Endodermal cell (in vitro differentiated cells): ENCODE data around the gene MKLN1. TPM values are rescaled to one million over a fixed set of nuclear protein-coding genes. Genes with fewer than 3 reads are reported as not detected.

Source experiments
- DNase-seq: peaks from one replicate; pipeline ENCODE4 v3.0.0-alpha.2; 2017
- H3K27ac ChIP-seq: 2 replicates; pipeline ENCODE4 v1.5.1; 2013; ENCODE audit warnings: mild to moderate bottlenecking, low read depth, low read length, moderate library complexity
- H3K27me3 ChIP-seq: 2 replicates; pipeline ENCODE4 v1.6.1; 2013; ENCODE audit warnings: mild to moderate bottlenecking, low read length, moderate library complexity; ENCODE audit not compliant: insufficient read depth, control insufficient read depth, poor library complexity, severe bottlenecking
- H3K36me3 ChIP-seq: 2 replicates; pipeline ENCODE4 v1.7.0; 2013; ENCODE audit warnings: mild to moderate bottlenecking, low read length, moderate library complexity; ENCODE audit not compliant: control insufficient read depth, insufficient read depth
- H3K4me1 ChIP-seq: one replicate; pipeline ENCODE4 v1.7.0; 2013; ENCODE audit warnings: low read length; ENCODE audit not compliant: control insufficient read depth, insufficient read depth
- H3K4me3 ChIP-seq: 2 replicates; pipeline ENCODE4 v1.5.1; 2013; ENCODE audit warnings: mild to moderate bottlenecking, low read length, moderate library complexity
- H3K9ac ChIP-seq: 2 replicates; pipeline ENCODE4 v1.6.1; 2013; ENCODE audit warnings: mild to moderate bottlenecking, low read length, moderate library complexity; ENCODE audit not compliant: poor library complexity, severe bottlenecking; ENCODE audit errors: extremely low read depth
- H3K9me3 ChIP-seq: 2 replicates; pipeline ENCODE4 v1.6.1; 2013; ENCODE audit warnings: mild to moderate bottlenecking, low read length, moderate library complexity; ENCODE audit not compliant: control insufficient read depth
- H3K27ac Mint-ChIP-seq: 2 replicates; pipeline ENCODE4 v1.8.0; 2020; ENCODE audit warnings: mixed read lengths
- H3K27me3 Mint-ChIP-seq: 2 replicates; pipeline ENCODE4 v1.8.0; 2021; ENCODE audit warnings: mild to moderate bottlenecking, mixed read lengths; ENCODE audit not compliant: insufficient read depth
- H3K36me3 Mint-ChIP-seq: 2 replicates; pipeline ENCODE4 v1.8.0; 2020; ENCODE audit warnings: low read depth, mixed read lengths
- H3K4me1 Mint-ChIP-seq: 2 replicates; pipeline ENCODE4 v1.8.0; 2020; ENCODE audit warnings: mixed read lengths
- H3K4me3 Mint-ChIP-seq: 2 replicates; pipeline ENCODE4 v1.8.0; 2020; ENCODE audit warnings: mild to moderate bottlenecking, moderate library complexity, mixed read lengths
- H3K9me3 Mint-ChIP-seq: 2 replicates; pipeline ENCODE4 v1.8.0; 2020; ENCODE audit warnings: mild to moderate bottlenecking, mixed read lengths
- WGBS, 2 experiments: methylation state at CpG; one replicate each; pipeline versions ENCODE4 v1.1.5 to v1.1.7; 2013; ENCODE audit warnings: missing lambda C conversion rate in 2 of 2, mixed read lengths in 1 of 2; ENCODE audit not compliant: insufficient coverage in 1 of 2, insufficient read length in 1 of 2; 5-methylcytosine and 5-hydroxymethylcytosine counted together
- total RNA-seq, 2 donors: library from RNA; stranded (reverse); fragmentation: NEBNext Ultra II Directional in 1 of 2; extraction: Animal tissue kit (Norgen Biotek cat#: 25700) in 1 of 2; gene quantifications; 2 replicates in 1 of 2; 3 replicates in 1 of 2; pipeline ENCODE4 v1.2.1, GENCODE V29; 2021
- TF ChIP-seq, protein P1 (sequence below): fragments of 200-600 bp; sonication (generic); conservative IDR thresholded peaks from 2 replicates; pipeline ENCODE4 v1.5.0; 2021; ENCODE audit warnings: antibody characterized with exemption, mild to moderate bottlenecking

MKLN1 gene
- total RNA-seq, 2 donors from 2014 or later, result 69.3 to 71.8 TPM

DNA sequence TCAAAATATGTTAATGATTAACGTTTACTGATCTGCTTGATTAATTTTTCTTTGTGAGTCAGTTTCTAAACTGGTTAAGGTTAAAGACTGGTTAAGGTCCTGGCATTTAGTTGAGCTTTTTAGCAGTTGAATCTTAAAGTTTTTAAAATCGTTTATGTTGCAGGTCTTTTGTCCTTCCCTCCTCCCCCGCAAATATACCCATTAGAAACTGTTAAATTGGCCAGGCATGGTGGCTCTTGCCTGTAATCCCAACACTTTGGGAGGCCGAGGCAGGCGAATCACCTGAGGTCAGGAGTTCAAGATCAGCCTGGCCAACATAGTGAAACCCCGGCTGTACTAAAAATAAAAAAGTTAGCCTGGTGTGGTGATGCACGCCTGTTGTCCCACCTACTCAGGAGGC, 127.9 kb downstream of the MKLN1 start:
- no peak overlapping the region for H3K27ac ChIP-seq
- no peaks in the 10 kb centered on the region for H3K9me3 Mint-ChIP-seq
- H3K27me3 ChIP-seq, result no peaks in the 10 kb centered on the region
- no peaks in the 10 kb centered on the region for H3K4me1 ChIP-seq
- TF ChIP-seq, protein P1, sequence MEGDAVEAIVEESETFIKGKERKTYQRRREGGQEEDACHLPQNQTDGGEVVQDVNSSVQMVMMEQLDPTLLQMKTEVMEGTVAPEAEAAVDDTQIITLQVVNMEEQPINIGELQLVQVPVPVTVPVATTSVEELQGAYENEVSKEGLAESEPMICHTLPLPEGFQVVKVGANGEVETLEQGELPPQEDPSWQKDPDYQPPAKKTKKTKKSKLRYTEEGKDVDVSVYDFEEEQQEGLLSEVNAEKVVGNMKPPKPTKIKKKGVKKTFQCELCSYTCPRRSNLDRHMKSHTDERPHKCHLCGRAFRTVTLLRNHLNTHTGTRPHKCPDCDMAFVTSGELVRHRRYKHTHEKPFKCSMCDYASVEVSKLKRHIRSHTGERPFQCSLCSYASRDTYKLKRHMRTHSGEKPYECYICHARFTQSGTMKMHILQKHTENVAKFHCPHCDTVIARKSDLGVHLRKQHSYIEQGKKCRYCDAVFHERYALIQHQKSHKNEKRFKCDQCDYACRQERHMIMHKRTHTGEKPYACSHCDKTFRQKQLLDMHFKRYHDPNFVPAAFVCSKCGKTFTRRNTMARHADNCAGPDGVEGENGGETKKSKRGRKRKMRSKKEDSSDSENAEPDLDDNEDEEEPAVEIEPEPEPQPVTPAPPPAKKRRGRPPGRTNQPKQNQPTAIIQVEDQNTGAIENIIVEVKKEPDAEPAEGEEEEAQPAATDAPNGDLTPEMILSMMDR, result no peak
- H3K27ac Mint-ChIP-seq, result no peak overlapping the region
- no peak overlapping the region for H3K9ac ChIP-seq
- no peaks in the 10 kb centered on the region for H3K9me3 ChIP-seq
- no peak for DNase-seq
- peaks cover 4% of the 10 kb centered on the region for H3K4me1 Mint-ChIP-seq
- H3K27me3 Mint-ChIP-seq, result no peaks in the 10 kb centered on the region
- 94 to 95% methylated on average over 6 to 7 of the region's 7 CpGs for WGBS, 2 experiments
- no peak overlapping the region for H3K4me3 ChIP-seq
- H3K36me3 Mint-ChIP-seq, result peaks cover 35% of the 10 kb centered on the region
- H3K4me3 Mint-ChIP-seq, result no peak overlapping the region
- peaks cover 50% of the 10 kb centered on the region for H3K36me3 ChIP-seq

DNA sequence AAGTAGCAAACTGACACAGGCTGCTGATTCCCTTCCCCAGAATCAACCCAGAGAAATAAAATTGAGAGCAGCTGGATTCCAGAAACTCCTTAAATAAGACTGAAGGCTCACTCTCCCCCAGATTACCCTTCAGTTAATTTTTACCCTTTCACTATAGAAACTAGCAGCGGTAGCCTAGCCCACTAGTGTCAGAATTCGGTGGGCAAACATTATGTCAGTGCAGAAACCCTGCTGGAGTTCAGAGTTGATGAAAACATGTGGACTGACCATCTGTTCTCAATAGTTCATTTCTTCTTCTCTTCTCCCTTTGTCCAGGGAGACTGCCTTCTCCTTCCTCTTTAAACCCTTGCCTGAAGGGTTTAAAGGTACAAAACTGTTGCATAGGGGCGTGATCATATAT, 128.7 kb downstream of the MKLN1 start:
- Mint-ChIP-seq H3K36me3 (peaks cover 43% of the 10 kb centered on the region), H3K9me3 (no peaks in the 10 kb centered on the region), H3K4me1 (peaks cover 4% of the 10 kb centered on the region), H3K27me3 (no peaks in the 10 kb centered on the region), H3K27ac (no peak overlapping the region), H3K4me3 (no peak overlapping the region)
- Histone ChIP-seq H3K36me3 (peaks cover 50% of the 10 kb centered on the region), H3K9ac (no peak overlapping the region), H3K9me3 (peaks cover 4% of the 10 kb centered on the region), H3K27ac (no peak overlapping the region), H3K4me1 (no peaks in the 10 kb centered on the region), H3K27me3 (no peaks in the 10 kb centered on the region), H3K4me3 (no peak overlapping the region)
- no peak for DNase-seq
- WGBS, 2 experiments, result 96 to 100% methylated on average over 1 to 3 of the region's 3 CpGs
- TF ChIP-seq, protein P1, result no peak

DNA sequence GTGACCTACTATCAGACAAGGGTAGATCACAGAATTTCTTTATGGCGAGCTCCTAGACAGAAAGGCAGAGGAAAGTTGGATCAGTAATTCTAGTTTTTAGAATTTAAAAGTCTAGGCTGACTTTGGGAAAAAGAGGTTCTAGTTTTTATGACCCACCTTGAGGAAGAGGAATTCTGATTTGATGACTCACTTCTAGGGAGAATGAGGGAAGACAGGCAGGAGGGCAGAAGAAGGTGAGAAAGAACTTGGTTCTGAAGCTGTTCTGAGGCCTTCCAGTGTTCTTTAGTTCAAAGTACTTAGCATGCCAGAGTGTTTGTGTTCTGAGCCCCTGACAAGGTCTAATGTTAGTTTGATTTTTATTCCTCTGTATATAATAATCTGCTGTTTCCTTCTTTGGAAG, 131.6 kb downstream of the MKLN1 start:
- no peak for DNase-seq
- H3K27me3 Mint-ChIP-seq, result no peaks in the 10 kb centered on the region
- no peak overlapping the region for H3K4me3 Mint-ChIP-seq
- H3K9ac ChIP-seq, result no peak overlapping the region
- H3K27ac ChIP-seq, result no peak overlapping the region
- WGBS, 2 experiments, result 90% methylated on average over 1 of the region's 1 CpG; no CpG with 5 or more reads in 1 of the 2 experiments
- peak overlapping the region; percentile 42 for H3K27ac Mint-ChIP-seq
- H3K9me3 Mint-ChIP-seq, result no peaks in the 10 kb centered on the region
- TF ChIP-seq, protein P1, result no peak
- H3K27me3 ChIP-seq, result no peaks in the 10 kb centered on the region
- H3K9me3 ChIP-seq, result peaks cover 7% of the 10 kb centered on the region
- no peak overlapping the region for H3K4me3 ChIP-seq
- peaks cover 55% of the 10 kb centered on the region for H3K36me3 Mint-ChIP-seq
- peaks cover 65% of the 10 kb centered on the region for H3K36me3 ChIP-seq
- H3K4me1 Mint-ChIP-seq, result peaks cover 4% of the 10 kb centered on the region
- H3K4me1 ChIP-seq, result no peaks in the 10 kb centered on the region
